Measurements from ENCODE around the gene CASZ1.

The CASZ1 gene

GRCh38 chr1:10714337-10715114, 81.9 kb downstream of the CASZ1 start:
- Histone ChIP-seq H3K4me3 (ENCODE audit: low read length) (no peak overlapping the region), H3K4me1 (ENCODE audit: control insufficient read depth, insufficient read depth, low read length) (peaks cover 6% of the 10 kb centered on the region; the same call in 1 of the 2 replicates), H3K27me3 (ENCODE audit: control insufficient read depth, insufficient read depth, low read length) (no peaks in the 10 kb centered on the region), H3K36me3 (ENCODE audit: control insufficient read depth, insufficient read depth, low read length) (no peaks in the 10 kb centered on the region), H3K9me3 (ENCODE audit: control insufficient read depth, insufficient read depth, low read length) (no peaks in the 10 kb centered on the region), H3K27ac (ENCODE audit: low read length) (no peak overlapping the region)
- WGBS (ENCODE audit: insufficient coverage, insufficient read length): no CpG with 5 or more reads among the region's 22 CpGs
- DNase-seq (ENCODE audit: low read depth, low spot score): no peak

GRCh38 chr1:10713614-10714013, 82.8 kb downstream of the CASZ1 start:
- no peak for DNase-seq (ENCODE audit: low read depth, low spot score)
- H3K4me3 ChIP-seq (ENCODE audit: low read length): no peak overlapping the region
- H3K27ac ChIP-seq (ENCODE audit: low read length): no peak overlapping the region
- H3K4me1 ChIP-seq (ENCODE audit: control insufficient read depth, insufficient read depth, low read length): peaks cover 8% of the 10 kb centered on the region; the same call in 1 of the 2 replicates
- no peaks in the 10 kb centered on the region for H3K36me3 ChIP-seq (ENCODE audit: control insufficient read depth, insufficient read depth, low read length)
- WGBS (ENCODE audit: insufficient coverage, insufficient read length): no CpG with 5 or more reads among the region's 7 CpGs
- no peaks in the 10 kb centered on the region for H3K9me3 ChIP-seq (ENCODE audit: control insufficient read depth, insufficient read depth, low read length)
- no peaks in the 10 kb centered on the region for H3K27me3 ChIP-seq (ENCODE audit: control insufficient read depth, insufficient read depth, low read length)

DNA sequence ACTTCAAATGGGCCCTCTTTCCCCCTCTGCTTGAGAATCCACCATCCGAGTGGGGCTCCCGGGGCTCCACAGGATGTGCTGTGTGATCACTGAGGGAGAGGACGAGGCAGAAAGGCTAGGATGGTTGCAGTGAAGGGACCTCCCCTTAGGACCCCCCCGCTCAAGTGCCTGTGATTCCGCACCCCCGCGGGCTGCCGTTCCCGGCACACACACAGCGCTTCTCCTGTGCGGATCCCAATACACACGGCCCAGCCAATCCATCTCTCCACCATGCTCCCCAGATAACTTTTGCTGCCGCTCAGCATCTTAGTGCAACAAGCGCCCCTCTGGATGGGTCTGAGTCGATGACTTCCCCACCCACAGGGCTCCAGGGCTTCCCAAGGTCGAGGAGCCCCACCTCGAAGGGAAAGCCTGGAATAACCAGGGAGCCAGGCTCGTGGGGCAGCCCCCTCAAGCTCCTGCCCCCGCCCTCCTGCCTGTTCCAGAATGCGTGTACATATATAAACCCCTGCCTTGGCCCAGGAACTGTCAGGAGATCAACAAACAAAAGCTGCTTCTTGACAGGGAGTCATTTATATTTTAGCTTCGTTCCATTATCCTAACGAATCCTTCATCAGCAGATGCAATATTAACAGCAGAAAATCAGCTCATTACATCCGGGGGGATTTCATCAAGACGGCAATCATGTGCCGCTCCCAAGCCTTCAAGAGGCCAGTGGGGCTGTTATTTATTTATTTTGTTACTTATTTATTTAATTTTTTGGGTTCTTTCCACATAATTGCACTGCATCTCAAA, 83.7 kb downstream of the CASZ1 start:
- no peaks in the 10 kb centered on the region for H3K9me3 ChIP-seq (ENCODE audit: control insufficient read depth, insufficient read depth, low read length)
- no peaks in the 10 kb centered on the region for H3K36me3 ChIP-seq (ENCODE audit: control insufficient read depth, insufficient read depth, low read length)
- H3K4me3 ChIP-seq (ENCODE audit: low read length): no peak overlapping the region
- DNase-seq (ENCODE audit: low read depth, low spot score): no peak
- H3K27me3 ChIP-seq (ENCODE audit: control insufficient read depth, insufficient read depth, low read length): no peaks in the 10 kb centered on the region
- no CpG with 5 or more reads among the region's 25 CpGs for WGBS (ENCODE audit: insufficient coverage, insufficient read length)
- H3K4me1 ChIP-seq (ENCODE audit: control insufficient read depth, insufficient read depth, low read length): peaks cover 7% of the 10 kb centered on the region; the same call in 1 of the 2 replicates
- H3K27ac ChIP-seq (ENCODE audit: low read length): no peak overlapping the region

GRCh38 chr1:10710489-10710888, 86.0 kb downstream of the CASZ1 start:
- WGBS (ENCODE audit: insufficient coverage, insufficient read length): no CpG with 5 or more reads among the region's 7 CpGs
- H3K27ac ChIP-seq (ENCODE audit: low read length): no peak overlapping the region
- H3K27me3 ChIP-seq (ENCODE audit: control insufficient read depth, insufficient read depth, low read length): no peaks in the 10 kb centered on the region
- H3K9me3 ChIP-seq (ENCODE audit: control insufficient read depth, insufficient read depth, low read length): no peaks in the 10 kb centered on the region
- no peak overlapping the region for H3K4me3 ChIP-seq (ENCODE audit: low read length)
- no peak for DNase-seq (ENCODE audit: low read depth, low spot score)
- H3K4me1 ChIP-seq (ENCODE audit: control insufficient read depth, insufficient read depth, low read length): peaks cover 7% of the 10 kb centered on the region; the same call in 1 of the 2 replicates
- H3K36me3 ChIP-seq (ENCODE audit: control insufficient read depth, insufficient read depth, low read length): no peaks in the 10 kb centered on the region

- Histone ChIP-seq H3K9me3 (ENCODE audit: control insufficient read depth, insufficient read depth, low read length) (no peaks in the 10 kb centered on the region), H3K4me1 (ENCODE audit: control insufficient read depth, insufficient read depth, low read length) (peaks cover 9% of the 10 kb centered on the region; the same call in 1 of the 2 replicates), H3K27me3 (ENCODE audit: control insufficient read depth, insufficient read depth, low read length) (no peaks in the 10 kb centered on the region), H3K27ac (ENCODE audit: low read length) (no peak overlapping the region), H3K36me3 (ENCODE audit: control insufficient read depth, insufficient read depth, low read length) (no peaks in the 10 kb centered on the region), H3K4me3 (ENCODE audit: low read length) (no peak overlapping the region)
- no CpG with 5 or more reads among the region's 19 CpGs for WGBS (ENCODE audit: insufficient coverage, insufficient read length)
- no peak for DNase-seq (ENCODE audit: low read depth, low spot score)
These were observed 86.8 kb downstream of the CASZ1 start for GRCh38 chr1:10709646-10710045.

GRCh38 chr1:10709165-10709564, 87.3 kb downstream of the CASZ1 start:
- Histone ChIP-seq H3K27me3 (ENCODE audit: control insufficient read depth, insufficient read depth, low read length) (no peaks in the 10 kb centered on the region), H3K9me3 (ENCODE audit: control insufficient read depth, insufficient read depth, low read length) (no peaks in the 10 kb centered on the region), H3K4me3 (ENCODE audit: low read length) (no peak overlapping the region), H3K4me1 (ENCODE audit: control insufficient read depth, insufficient read depth, low read length) (peaks cover 6% of the 10 kb centered on the region; the same call in 1 of the 2 replicates), H3K27ac (ENCODE audit: low read length) (no peak overlapping the region), H3K36me3 (ENCODE audit: control insufficient read depth, insufficient read depth, low read length) (no peaks in the 10 kb centered on the region)
- no peak for DNase-seq (ENCODE audit: low read depth, low spot score)
- no CpG with 5 or more reads among the region's 16 CpGs for WGBS (ENCODE audit: insufficient coverage, insufficient read length)

DNA sequence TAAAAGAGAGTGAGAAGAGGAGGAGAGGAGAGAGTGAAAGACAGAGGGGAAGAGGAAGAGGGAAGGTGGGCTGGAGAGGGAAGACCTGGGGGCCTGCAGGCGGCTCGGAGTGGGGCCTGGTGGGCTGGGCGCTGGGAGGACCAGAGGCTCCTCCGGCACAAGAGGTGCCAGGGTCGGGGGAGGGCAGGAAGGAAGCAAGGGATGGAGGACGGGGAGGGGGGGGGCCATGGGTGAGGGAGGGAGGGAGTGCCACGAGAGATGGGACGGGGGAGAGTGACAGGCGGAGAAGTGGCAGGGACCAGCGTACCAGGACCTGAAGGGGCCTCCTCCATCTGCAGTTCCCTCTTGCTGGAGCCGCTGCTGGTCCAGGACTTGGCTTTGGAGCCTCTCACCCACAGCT, 87.7 kb downstream of the CASZ1 start:
- no peaks in the 10 kb centered on the region for H3K9me3 ChIP-seq (ENCODE audit: control insufficient read depth, insufficient read depth, low read length)
- no peak for DNase-seq (ENCODE audit: low read depth, low spot score)
- H3K27me3 ChIP-seq (ENCODE audit: control insufficient read depth, insufficient read depth, low read length): no peaks in the 10 kb centered on the region
- peaks cover 9% of the 10 kb centered on the region for H3K4me1 ChIP-seq (ENCODE audit: control insufficient read depth, insufficient read depth, low read length)
- H3K27ac ChIP-seq (ENCODE audit: low read length): no peak overlapping the region
- WGBS (ENCODE audit: insufficient coverage, insufficient read length): no CpG with 5 or more reads among the region's 11 CpGs
- no peaks in the 10 kb centered on the region for H3K36me3 ChIP-seq (ENCODE audit: control insufficient read depth, insufficient read depth, low read length)
- no peak overlapping the region for H3K4me3 ChIP-seq (ENCODE audit: low read length)

GRCh38 chr1:10707208-10707607, 89.2 kb downstream of the CASZ1 start:
- WGBS (ENCODE audit: insufficient coverage, insufficient read length): no CpG with 5 or more reads among the region's 12 CpGs
- no peak for DNase-seq (ENCODE audit: low read depth, low spot score)
- Histone ChIP-seq H3K4me3 (ENCODE audit: low read length) (no peak overlapping the region), H3K27me3 (ENCODE audit: control insufficient read depth, insufficient read depth, low read length) (no peaks in the 10 kb centered on the region), H3K36me3 (ENCODE audit: control insufficient read depth, insufficient read depth, low read length) (no peaks in the 10 kb centered on the region), H3K27ac (ENCODE audit: low read length) (no peak overlapping the region), H3K4me1 (ENCODE audit: control insufficient read depth, insufficient read depth, low read length) (peaks cover 9% of the 10 kb centered on the region), H3K9me3 (ENCODE audit: control insufficient read depth, insufficient read depth, low read length) (no peaks in the 10 kb centered on the region)

GRCh38 chr1:10706376-10706913, 90.0 kb downstream of the CASZ1 start:
- no peak overlapping the region for H3K4me3 ChIP-seq (ENCODE audit: low read length)
- peaks cover 9% of the 10 kb centered on the region for H3K4me1 ChIP-seq (ENCODE audit: control insufficient read depth, insufficient read depth, low read length)
- H3K9me3 ChIP-seq (ENCODE audit: control insufficient read depth, insufficient read depth, low read length): no peaks in the 10 kb centered on the region
- H3K27me3 ChIP-seq (ENCODE audit: control insufficient read depth, insufficient read depth, low read length): no peaks in the 10 kb centered on the region
- no peak for DNase-seq (ENCODE audit: low read depth, low spot score)
- H3K36me3 ChIP-seq (ENCODE audit: control insufficient read depth, insufficient read depth, low read length): no peaks in the 10 kb centered on the region
- WGBS (ENCODE audit: insufficient coverage, insufficient read length): no CpG with 5 or more reads among the region's 16 CpGs
- no peak overlapping the region for H3K27ac ChIP-seq (ENCODE audit: low read length)

GRCh38 chr1:10705953-10706352, 90.5 kb downstream of the CASZ1 start:
- H3K27me3 ChIP-seq (ENCODE audit: control insufficient read depth, insufficient read depth, low read length): no peaks in the 10 kb centered on the region

More at GRCh38 chr1:10705953-10706352, 90.5 kb downstream of the CASZ1 start:
- no peaks in the 10 kb centered on the region for H3K9me3 ChIP-seq (ENCODE audit: control insufficient read depth, insufficient read depth, low read length)
- no peak for DNase-seq (ENCODE audit: low read depth, low spot score)
- no peaks in the 10 kb centered on the region for H3K36me3 ChIP-seq (ENCODE audit: control insufficient read depth, insufficient read depth, low read length)
- no peak overlapping the region for H3K27ac ChIP-seq (ENCODE audit: low read length)
- H3K4me1 ChIP-seq (ENCODE audit: control insufficient read depth, insufficient read depth, low read length): peaks cover 9% of the 10 kb centered on the region
- no peak overlapping the region for H3K4me3 ChIP-seq (ENCODE audit: low read length)
- WGBS (ENCODE audit: insufficient coverage, insufficient read length): no CpG with 5 or more reads among the region's 13 CpGs

Data from iPS DF 6.9 (cell line).